ENCODE results near the gene ZBTB7C. TPM values are rescaled to one million over a fixed set of nuclear protein-coding genes. Genes with fewer than 3 reads are reported as not detected.

Gene ZBTB7C
- polyA plus RNA-seq, 1 of the 3 experiments (the other 2 are of a cell fraction) = 0.05 TPM

DNA sequence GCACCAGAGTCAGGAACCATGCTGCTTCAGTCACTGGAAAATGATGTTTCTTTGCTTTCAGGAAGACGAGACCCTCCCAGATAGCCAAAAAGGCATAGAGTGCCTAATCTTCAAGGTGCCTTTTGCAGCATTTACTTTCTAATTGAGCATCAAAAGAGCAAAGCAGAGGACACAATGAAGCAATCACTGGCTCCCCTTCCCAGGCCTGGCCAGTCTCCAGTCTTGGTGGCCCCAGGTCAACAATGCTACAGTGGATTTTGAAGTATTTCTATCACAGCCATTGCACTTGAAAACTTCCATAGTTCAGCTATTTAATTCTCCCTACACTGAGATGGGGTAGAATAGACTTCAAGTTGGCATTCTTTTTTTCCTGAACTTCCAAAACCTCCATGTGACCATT is 15.4 kb downstream of the ZBTB7C start:
- Histone ChIP-seq H3K27me3 (ENCODE audit: insufficient read depth) (peaks cover 25% of the 10 kb centered on the region), H3K79me2 (ENCODE audit: insufficient read depth) (no peaks in the 10 kb centered on the region), H2AFZ (ENCODE audit: low read depth) (no peak overlapping the region), H3K9me2 (no peaks in the 10 kb centered on the region), H4K20me1 (ENCODE audit: insufficient read depth) (no peaks in the 10 kb centered on the region), H3F3A (replicated peaks; ENCODE audit: insufficient read depth) (no peaks in the 10 kb centered on the region), H3K4me1 (ENCODE audit: control insufficient read depth in 1 of 2, insufficient read depth in 2 of 2, low read depth in 1 of 2, low read length in 1 of 2) (peaks cover 0 to 6% of the 10 kb centered on the region in 2 experiments; a peak in 2 of 4 replicates), H3K36me3 (replicated peaks in 1 of 2; ENCODE audit: control insufficient read depth in 1 of 2, insufficient read depth in 2 of 2, low read length in 1 of 2) (no peaks in the 10 kb centered on the region), H3K9ac (no peak overlapping the region), H3K9me3 (no peaks in the 10 kb centered on the region), H3K4me2 (no peak overlapping the region), H3K27ac (ENCODE audit: low read depth in 2 of 2, low read length in 1 of 2) (no peak overlapping the region), H3K4me3 (ENCODE audit: low read depth in 2 of 2, low read length in 1 of 2) (no peak overlapping the region)
- ChIA-PET POLR2A (no interaction called here), CTCF (interaction anchor here (2.4 kb wide), 1 partner anchor 18 kb away, joined by 8 read pairs; no protein-coding TSS in a partner anchor)
- TF ChIP-seq NRF1 (IDR thresholded peaks at IDR 0.05; ENCODE audit: low read depth, low read length) (no peak), TAF1 (IDR thresholded peaks at IDR 0.05; ENCODE audit: borderline replicate concordance, low read depth, low read length) (no peak), CTCF (IDR thresholded peaks at IDR 0.05) (no peak), FOXM1 (IDR thresholded peaks at IDR 0.05; ENCODE audit: low read depth) (no peak), FOSL2 (IDR thresholded peaks at IDR 0.05; ENCODE audit: borderline replicate concordance, low read depth) (no peak), ZBTB33 (IDR thresholded peaks at IDR 0.05; ENCODE audit: borderline replicate concordance, low read depth) (no peak), GABPA (IDR thresholded peaks at IDR 0.05; ENCODE audit: low read depth) (no peak), POLR2AphosphoS5 (IDR thresholded peaks at IDR 0.05; ENCODE audit: low read depth, low read length) (no peak), RXRA (IDR thresholded peaks at IDR 0.05; ENCODE audit: borderline replicate concordance, low read depth) (no peak), GATA2 (CRISPR knock-in tag; IDR thresholded peaks at IDR 0.05) (no peak), CHD2 (IDR thresholded peaks at IDR 0.05; ENCODE audit: low read length, partially characterized antibody) (no peak), NFIC (IDR thresholded peaks at IDR 0.05; ENCODE audit: borderline replicate concordance) (no peak), MXI1 (IDR thresholded peaks at IDR 0.05; ENCODE audit: low read depth, low read length) (no peak), USF2 (IDR thresholded peaks at IDR 0.05; ENCODE audit: borderline replicate concordance, low read depth, low read length) (no peak)
- TF ChIP-seq, protein P1, sequence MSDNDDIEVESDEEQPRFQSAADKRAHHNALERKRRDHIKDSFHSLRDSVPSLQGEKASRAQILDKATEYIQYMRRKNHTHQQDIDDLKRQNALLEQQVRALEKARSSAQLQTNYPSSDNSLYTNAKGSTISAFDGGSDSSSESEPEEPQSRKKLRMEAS (IDR thresholded peaks at IDR 0.05; ENCODE audit: low read depth) = no peak
- 0% methylated on average over 1 of the region's 1 CpG for WGBS (ENCODE audit: low lambda C conversion rate)
- DNase-seq = no peak

Data from SK-N-SH (cell line).